ENCODE measurements around the gene PHKB. TPM values are rescaled to one million over a fixed set of nuclear protein-coding genes. Genes with fewer than 3 reads are reported as not detected.

Gene PHKB
- total RNA-seq, 1 experiment from 2014 or later, result 38.8 TPM

DNA sequence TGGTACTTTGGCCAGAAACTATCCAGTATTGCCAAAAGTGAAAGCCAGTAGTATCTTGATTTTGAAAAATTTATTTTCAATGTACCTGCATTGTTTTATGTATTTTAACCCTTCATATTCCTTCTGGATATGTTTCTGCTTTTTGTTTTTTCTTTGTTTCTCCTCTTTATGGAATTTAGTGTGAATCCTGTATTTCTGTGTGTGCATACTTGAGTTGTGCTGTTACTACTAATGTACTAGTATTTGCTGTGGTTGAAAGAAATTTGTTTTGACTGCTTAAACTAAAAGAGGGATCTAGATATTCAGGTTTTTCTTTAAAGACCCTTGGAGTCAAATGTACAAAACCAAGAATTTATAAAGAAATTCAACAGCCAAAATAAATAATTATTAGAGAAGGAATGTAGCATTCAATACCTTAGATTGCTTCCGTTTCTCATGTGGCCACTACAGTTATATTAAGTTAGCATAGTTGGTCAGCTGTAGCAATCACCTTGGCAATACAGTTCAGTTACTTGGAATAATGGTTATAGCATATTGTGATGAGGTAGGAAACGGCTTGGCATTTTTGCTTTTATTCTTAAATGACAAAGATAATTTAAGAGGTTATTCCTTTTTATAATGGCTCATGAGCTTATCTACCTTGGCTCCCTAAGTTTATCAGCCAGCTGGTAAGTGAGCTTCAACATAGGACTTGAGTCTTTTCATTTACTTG is 4.9 kb downstream of the PHKB start:
- no peak overlapping the region for H2BK20ac ChIP-seq (ENCODE audit: low read depth, low read length, poor library complexity, severe bottlenecking)
- no peaks in the 10 kb centered on the region for H4K20me1 ChIP-seq (ENCODE audit: control insufficient read depth, insufficient read depth, insufficient read length)
- H3K18ac ChIP-seq (ENCODE audit: insufficient read length, low read depth, low read length), result no peak overlapping the region
- H4K8ac ChIP-seq (replicated peaks; ENCODE audit: insufficient read length, low read depth, low read length), result no peak overlapping the region
- H3T11ph ChIP-seq (ENCODE audit: low read length), result no peak overlapping the region
- no peak overlapping the region for H2BK15ac ChIP-seq (ENCODE audit: low read depth, low read length)
- no peaks in the 10 kb centered on the region; the same call in 1 of the 2 replicates for H3K27me3 Mint-ChIP-seq (ENCODE audit: low read depth)
- H3K4me3 Mint-ChIP-seq, result no peak overlapping the region
- peaks cover 25 to 31% of the 10 kb centered on the region in 2 experiments for H3K4me1 Mint-ChIP-seq
- H3K4ac ChIP-seq (ENCODE audit: low read depth, low read length), result no peak overlapping the region
- H3K23me2 ChIP-seq (ENCODE audit: insufficient read length, low read depth, low read length, poor library complexity, severe bottlenecking), result peaks cover 6% of the 10 kb centered on the region
- no peak overlapping the region for H2AFZ ChIP-seq (ENCODE audit: low read length)
- no peaks in the 10 kb centered on the region for H3K9me3 Mint-ChIP-seq
- no peak overlapping the region for H3K27ac Mint-ChIP-seq
- H2BK5ac ChIP-seq (ENCODE audit: insufficient read length, low read length), result no peak overlapping the region
- H3K79me2 ChIP-seq (ENCODE audit: insufficient read depth, low read length), result no peaks in the 10 kb centered on the region
- H3K79me1 ChIP-seq (ENCODE audit: insufficient read depth, low read depth, low read length, poor library complexity, severe bottlenecking), result no peaks in the 10 kb centered on the region
- no peak for DNase-seq
- no peaks in the 10 kb centered on the region for H3K4me1 ChIP-seq (ENCODE audit: insufficient read depth, low read length)
- H3K36me3 Mint-ChIP-seq (ENCODE audit: insufficient read depth in 1 of 3, low read depth in 3 of 3), result no peaks in the 10 kb centered on the region
- H2BK120ac ChIP-seq (ENCODE audit: low read depth, low read length, poor library complexity, severe bottlenecking), result no peak overlapping the region
- no peaks in the 10 kb centered on the region for H3K27me3 ChIP-seq (ENCODE audit: insufficient read depth, low read length)
- no peak overlapping the region for H2BK12ac ChIP-seq (ENCODE audit: insufficient read length, low read depth, low read length)
- TF ChIP-seq, protein P1, sequence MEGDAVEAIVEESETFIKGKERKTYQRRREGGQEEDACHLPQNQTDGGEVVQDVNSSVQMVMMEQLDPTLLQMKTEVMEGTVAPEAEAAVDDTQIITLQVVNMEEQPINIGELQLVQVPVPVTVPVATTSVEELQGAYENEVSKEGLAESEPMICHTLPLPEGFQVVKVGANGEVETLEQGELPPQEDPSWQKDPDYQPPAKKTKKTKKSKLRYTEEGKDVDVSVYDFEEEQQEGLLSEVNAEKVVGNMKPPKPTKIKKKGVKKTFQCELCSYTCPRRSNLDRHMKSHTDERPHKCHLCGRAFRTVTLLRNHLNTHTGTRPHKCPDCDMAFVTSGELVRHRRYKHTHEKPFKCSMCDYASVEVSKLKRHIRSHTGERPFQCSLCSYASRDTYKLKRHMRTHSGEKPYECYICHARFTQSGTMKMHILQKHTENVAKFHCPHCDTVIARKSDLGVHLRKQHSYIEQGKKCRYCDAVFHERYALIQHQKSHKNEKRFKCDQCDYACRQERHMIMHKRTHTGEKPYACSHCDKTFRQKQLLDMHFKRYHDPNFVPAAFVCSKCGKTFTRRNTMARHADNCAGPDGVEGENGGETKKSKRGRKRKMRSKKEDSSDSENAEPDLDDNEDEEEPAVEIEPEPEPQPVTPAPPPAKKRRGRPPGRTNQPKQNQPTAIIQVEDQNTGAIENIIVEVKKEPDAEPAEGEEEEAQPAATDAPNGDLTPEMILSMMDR (conservative IDR thresholded peaks at IDR 0.05), result no peak
- H3K4me2 ChIP-seq (ENCODE audit: insufficient read depth, insufficient read length, low read length), result no peak overlapping the region
- H3K56ac ChIP-seq (ENCODE audit: insufficient read length, low read depth, low read length), result no peak overlapping the region
- no peak overlapping the region for H3K27ac ChIP-seq (ENCODE audit: insufficient read length, low read depth, low read length)
- H3K14ac ChIP-seq (ENCODE audit: insufficient read depth, low read length), result no peak overlapping the region
- H4K5ac ChIP-seq (ENCODE audit: insufficient read length, low read depth, low read length), result no peak overlapping the region
- no peaks in the 10 kb centered on the region for H3K9me3 ChIP-seq (ENCODE audit: control insufficient read depth, low read depth, low read length)
- no CpG with 5 or more reads among the region's 2 CpGs for WGBS (ENCODE audit: extremely low coverage, insufficient read length, low lambda C conversion rate)
- H4K91ac ChIP-seq (ENCODE audit: insufficient read length, low read depth, low read length), result no peak overlapping the region
- no peak overlapping the region for H2AK5ac ChIP-seq (ENCODE audit: insufficient read length, low read length)
- no peak overlapping the region for H3K23ac ChIP-seq (ENCODE audit: insufficient read length, low read depth, low read length)
- H3K9ac ChIP-seq (ENCODE audit: extremely low read depth, insufficient read length, low read length), result no peak overlapping the region
